AG04449 (cell line): ENCODE data around the gene CBLL1.
A peak's percentile ranks its signal among the peaks of the same experiment; 100 is the strongest.

ENCODE experiments used
- CTCF ChIA-PET: fragments of 350-600 bp; formaldehyde crosslinking; extraction: SDS; loops from one replicate; lab custom pipeline; 2021; ENCODE audit warnings: antibody characterized with exemption; lab: Yijun Ruan, JAX
- POLR2A ChIA-PET: fragments of 400-600, 350-600 bp; formaldehyde crosslinking; extraction: SDS; loops from one replicate; lab custom pipeline; 2020; ENCODE audit warnings: antibody characterized with exemption, inconsistent platforms; lab: Yijun Ruan, JAX
- DNase-seq: peaks from one replicate; pipeline ENCODE4 v3.0.0-alpha.2; 2010; ENCODE audit warnings: low read depth, low spot score
- H3K4me3 ChIP-seq: 2 replicates; pipeline ENCODE4 v1.5.1; 2011; ENCODE audit warnings: low read depth, mild to moderate bottlenecking, control low read depth, low read length
- CTCF ChIP-seq: IDR thresholded peaks from one replicate; pipeline ENCODE4 v1.5.1; 2011; ENCODE audit warnings: mild to moderate bottlenecking, moderate library complexity, low read length, control low read depth, inconsistent platforms; ENCODE audit not compliant: insufficient read depth; ENCODE audit errors: missing control alignments

CBLL1 gene

GRCh38 chr7:107712896-107713295 is 31.0 kb upstream of the CBLL1 start:
- H3K4me3 ChIP-seq = no peak overlapping the region
- TF ChIP-seq CTCF = no peak
- ChIA-PET POLR2A (no interaction called here), CTCF (interaction anchor here (1.6 to 2.3 kb wide), 4 partner anchors 11 to 249 kb away, joined by 4 to 7 read pairs (median 6); no protein-coding TSS in a partner anchor)
- no peak for DNase-seq

GRCh38 chr7:107715531-107715930 is 28.4 kb upstream of the CBLL1 start:
- TF ChIP-seq CTCF = no peak
- no peak overlapping the region for H3K4me3 ChIP-seq
- ChIA-PET CTCF (no interaction called here), POLR2A (no interaction called here)
- no peak for DNase-seq

- ChIA-PET POLR2A (no interaction called here), CTCF (interaction anchor here (1.0 to 3.2 kb wide), 3 partner anchors 124 to 525 kb away, joined by 3 to 24 read pairs (median 4); no protein-coding TSS in a partner anchor)
- no peak for DNase-seq
- TF ChIP-seq CTCF = no peak
- H3K4me3 ChIP-seq = no peak overlapping the region
These were observed 25.3 kb upstream of the CBLL1 start for GRCh38 chr7:107718456-107719193.

GRCh38 chr7:107721286-107721685 is 22.7 kb upstream of the CBLL1 start:
- no peak overlapping the region for H3K4me3 ChIP-seq
- POLR2A ChIA-PET = no interaction called here
- no peak for DNase-seq
- CTCF ChIA-PET = interaction anchor here (3.2 kb wide), 1 partner anchor 257 kb away, joined by 24 read pairs; no protein-coding TSS in a partner anchor
- no peak for TF ChIP-seq CTCF

GRCh38 chr7:107723255-107723654 is 20.7 kb upstream of the CBLL1 start:
- POLR2A ChIA-PET = no interaction called here
- no peak overlapping the region for H3K4me3 ChIP-seq
- DNase-seq = no peak
- CTCF ChIA-PET = interaction anchor here (0.6 to 8.0 kb wide), 8 partner anchors 9 to 423 kb away, joined by 3 to 106 read pairs (median 4); no protein-coding TSS in a partner anchor
- TF ChIP-seq CTCF = no peak

- ChIA-PET CTCF (interaction anchor here (0.7 to 8.0 kb wide), 28 partner anchors 8 to 538 kb away, joined by 3 to 106 read pairs (median 4); partner anchors contain the start of genes BCAP29 and CBLL1), POLR2A (no interaction called here)
- H3K4me3 ChIP-seq = no peak overlapping the region
- peak; percentile 41 for TF ChIP-seq CTCF
- DNase-seq = peak; percentile 12
These were observed 18.7 kb upstream of the CBLL1 start for GRCh38 chr7:107725138-107725740.
